Medulla oblongata (tissue), 1 donor: ENCODE results near the gene BAIAP2.
A peak's percentile ranks its signal among the peaks of the same experiment; 100 is the strongest.

Experiments
- DNase-seq: peaks from one replicate; pipeline ENCODE4 v3.0.0-alpha.2; 2015; ENCODE audit errors: extremely low spot score

Gene BAIAP2

GRCh38 chr17:81110488-81111040, 75.6 kb downstream of the BAIAP2 start:
- no peak for DNase-seq

GRCh38 chr17:81111066-81111465, 76.1 kb downstream of the BAIAP2 start:
- no peak for DNase-seq

- no peak for DNase-seq
These were observed 77.5 kb downstream of the BAIAP2 start for GRCh38 chr17:81112450-81112849.

GRCh38 chr17:81113158-81113724, 78.3 kb downstream of the BAIAP2 start:
- DNase-seq, result no peak

- no peak for DNase-seq
These were observed 79.6 kb downstream of the BAIAP2 start for GRCh38 chr17:81114351-81115093.

GRCh38 chr17:81115219-81115618, 80.3 kb downstream of the BAIAP2 start:
- DNase-seq, result no peak

- no peak for DNase-seq
These were observed 81.0 kb downstream of the BAIAP2 start for GRCh38 chr17:81115749-81116464.

GRCh38 chr17:81116704-81117103, 81.8 kb downstream of the BAIAP2 start:
- no peak for DNase-seq

GRCh38 chr17:81117672-81118198, 82.8 kb downstream of the BAIAP2 start:
- DNase-seq, result no peak

GRCh38 chr17:81118308-81119221, 83.6 kb downstream of the BAIAP2 start:
- DNase-seq, result no peak

- peak; percentile 88 for DNase-seq
These were observed 84.5 kb downstream of the BAIAP2 start for GRCh38 chr17:81119223-81120148.

- no peak for DNase-seq
These were observed 85.2 kb downstream of the BAIAP2 start for GRCh38 chr17:81120149-81120484.

- no peak for DNase-seq
These were observed 86.0 kb downstream of the BAIAP2 start for GRCh38 chr17:81120695-81121621.

GRCh38 chr17:81121841-81122733, 87.1 kb downstream of the BAIAP2 start:
- no peak for DNase-seq

GRCh38 chr17:81123052-81124048, 88.4 kb downstream of the BAIAP2 start:
- no peak for DNase-seq

- DNase-seq, result no peak
These were observed 89.4 kb downstream of the BAIAP2 start for GRCh38 chr17:81124377-81124776.

GRCh38 chr17:81125573-81126081, 90.7 kb downstream of the BAIAP2 start:
- no peak for DNase-seq
